Stimulated activated CD4-positive, alpha-beta T cell treated with anti-CD3 and anti-CD28 coated beads, TNF-alpha, amount 100 ng/mL, for 24 hours (primary cell): ENCODE results near the gene REXO2.
A peak's percentile ranks its signal among the peaks of the same experiment; 100 is the strongest.

Source experiments
- DNase-seq, 3 experiments: peaks; one replicate each; pipeline ENCODE4 v3.0.0-alpha.2; 2020; ENCODE audit warnings: low read depth in 3 of 3

REXO2 gene

GRCh38 chr11:114439229-114440120 is at the start of gene REXO2:
Gene REXO2, plus strand, starts transcription at chr11:114439467. Its CDS starts 62 bp downstream, at chr11:114439529.
- DNase-seq, result peak; percentile 87 to 92 (median 89)

- no peak for DNase-seq
Observed at GRCh38 chr11:114392735-114393667, 46.3 kb upstream of the REXO2 start.

- no peak for DNase-seq
Observed at GRCh38 chr11:114395736-114396135, 43.5 kb upstream of the REXO2 start.

- no peak for DNase-seq
Observed at GRCh38 chr11:114396916-114397315, 42.4 kb upstream of the REXO2 start.

- no peak for DNase-seq
Observed at GRCh38 chr11:114397349-114397982, 41.8 kb upstream of the REXO2 start.

- no peak for DNase-seq
Observed at GRCh38 chr11:114398303-114398920, 40.9 kb upstream of the REXO2 start.

- peak in 1 of 3 experiments; percentile 3 for DNase-seq
Observed at GRCh38 chr11:114399490-114400215, 39.6 kb upstream of the REXO2 start.

- peak; percentile 96 to 98 (median 96) for DNase-seq
Observed at GRCh38 chr11:114400216-114400914, 38.9 kb upstream of the REXO2 start, which contains the start of the genes C11orf71 and RBM7. Gene C11orf71, minus strand, starts transcription at chr11:114400511. Its CDS starts 180 bp downstream, at chr11:114400331. Gene RBM7, plus strand, starts transcription at chr11:114400666. Its CDS starts 6 bp downstream, at chr11:114400672.

GRCh38 chr11:114400915-114401223 is 38.4 kb upstream of the REXO2 start:
- DNase-seq, result no peak

GRCh38 chr11:114401311-114401710 is 38.0 kb upstream of the REXO2 start:
- no peak for DNase-seq

GRCh38 chr11:114412946-114413345 is 26.3 kb upstream of the REXO2 start:
- DNase-seq, result no peak

- DNase-seq, result no peak
Observed at GRCh38 chr11:114413958-114414357, 25.3 kb upstream of the REXO2 start.

GRCh38 chr11:114416441-114416961 is 22.8 kb upstream of the REXO2 start:
- DNase-seq, result no peak

- no peak for DNase-seq
Observed at GRCh38 chr11:114426280-114426679, 13.0 kb upstream of the REXO2 start.

GRCh38 chr11:114430290-114430689 is 9.0 kb upstream of the REXO2 start:
- DNase-seq, result no peak

- DNase-seq, result no peak
Observed at GRCh38 chr11:114432893-114433292, 6.4 kb upstream of the REXO2 start.

GRCh38 chr11:114433376-114433775 is 5.9 kb upstream of the REXO2 start:
- DNase-seq, result no peak

- DNase-seq, result no peak
Observed at GRCh38 chr11:114438303-114438702, 964 bp upstream of the REXO2 start.

GRCh38 chr11:114440121-114440860 is 1.0 kb downstream of the REXO2 start:
- DNase-seq, result no peak
